ENCODE results near the gene WNT3. TPM values are rescaled to one million over a fixed set of nuclear protein-coding genes. Genes with fewer than 3 reads are reported as not detected.

Gene WNT3
- total and polyA plus RNA-seq, 4 donors = 0.19 to 4.3 (median 2.7) TPM

- no peak for DNase-seq (ENCODE audit: low spot score)
- H3K9me3 ChIP-seq (ENCODE audit: control insufficient read depth in 4 of 4, low read length in 3 of 4) = peaks cover 0 to 5% (median 2%) of the 10 kb centered on the region in 4 donors
- H3K4me3 ChIP-seq (ENCODE audit: low read depth in 1 of 3, low read length in 3 of 3) = no peak overlapping the region
- no peaks in the 10 kb centered on the region for H3K36me3 ChIP-seq (ENCODE audit: control insufficient read depth in 4 of 4, insufficient read depth in 3 of 4, low read depth in 1 of 4, low read length in 3 of 4)
- H3K27me3 ChIP-seq (ENCODE audit: control insufficient read depth in 4 of 4, insufficient read depth in 4 of 4, low read length in 3 of 4) = peaks cover 0 to 4% (median 0%) of the 10 kb centered on the region in 4 donors
- no peak overlapping the region for H3K9ac ChIP-seq (ENCODE audit: low read depth in 1 of 2, low read length in 2 of 2)
- no peaks in the 10 kb centered on the region for H3K4me1 ChIP-seq (ENCODE audit: control insufficient read depth in 4 of 4, insufficient read depth in 4 of 4, low read length in 3 of 4)
- 93% methylated on average over 8 of the region's 8 CpGs for WGBS
- H3K27ac ChIP-seq (ENCODE audit: low read depth in 1 of 2, low read length in 2 of 2) = no peak overlapping the region
- TF ChIP-seq RAD21 (IDR thresholded peaks at IDR 0.05) (no peak), ATF3 (IDR thresholded peaks at IDR 0.05) (no peak), NR2F2 (IDR thresholded peaks at IDR 0.05) (no peak), FOXA1 (IDR thresholded peaks at IDR 0.05) (no peak), TAF1 (conservative IDR thresholded peaks at IDR 0.05) (no peak), RXRA (IDR thresholded peaks at IDR 0.05) (no peak), CTCF (IDR thresholded peaks at IDR 0.05; ENCODE audit: low read depth, low read length, missing input control) (no peak), SP1 (IDR thresholded peaks at IDR 0.05) (no peak), YY1 (IDR thresholded peaks at IDR 0.05) (no peak), FOXA2 (IDR thresholded peaks at IDR 0.05) (no peak), EGR1 (IDR thresholded peaks at IDR 0.05; ENCODE audit: low read depth in 2 of 2) (no peak), HNF4A (conservative IDR thresholded peaks at IDR 0.05) (no peak), GABPA (IDR thresholded peaks at IDR 0.05 in 1 of 2, conservative IDR thresholded peaks at IDR 0.05 in 1 of 2) (no peak), HNF4G (IDR thresholded peaks at IDR 0.05) (no peak)
- TF ChIP-seq, protein P1, sequence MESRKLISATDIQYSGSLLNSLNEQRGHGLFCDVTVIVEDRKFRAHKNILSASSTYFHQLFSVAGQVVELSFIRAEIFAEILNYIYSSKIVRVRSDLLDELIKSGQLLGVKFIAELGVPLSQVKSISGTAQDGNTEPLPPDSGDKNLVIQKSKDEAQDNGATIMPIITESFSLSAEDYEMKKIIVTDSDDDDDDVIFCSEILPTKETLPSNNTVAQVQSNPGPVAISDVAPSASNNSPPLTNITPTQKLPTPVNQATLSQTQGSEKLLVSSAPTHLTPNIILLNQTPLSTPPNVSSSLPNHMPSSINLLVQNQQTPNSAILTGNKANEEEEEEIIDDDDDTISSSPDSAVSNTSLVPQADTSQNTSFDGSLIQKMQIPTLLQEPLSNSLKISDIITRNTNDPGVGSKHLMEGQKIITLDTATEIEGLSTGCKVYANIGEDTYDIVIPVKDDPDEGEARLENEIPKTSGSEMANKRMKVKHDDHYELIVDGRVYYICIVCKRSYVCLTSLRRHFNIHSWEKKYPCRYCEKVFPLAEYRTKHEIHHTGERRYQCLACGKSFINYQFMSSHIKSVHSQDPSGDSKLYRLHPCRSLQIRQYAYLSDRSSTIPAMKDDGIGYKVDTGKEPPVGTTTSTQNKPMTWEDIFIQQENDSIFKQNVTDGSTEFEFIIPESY (IDR thresholded peaks at IDR 0.05) = no peak
- TF ChIP-seq, protein P2, sequence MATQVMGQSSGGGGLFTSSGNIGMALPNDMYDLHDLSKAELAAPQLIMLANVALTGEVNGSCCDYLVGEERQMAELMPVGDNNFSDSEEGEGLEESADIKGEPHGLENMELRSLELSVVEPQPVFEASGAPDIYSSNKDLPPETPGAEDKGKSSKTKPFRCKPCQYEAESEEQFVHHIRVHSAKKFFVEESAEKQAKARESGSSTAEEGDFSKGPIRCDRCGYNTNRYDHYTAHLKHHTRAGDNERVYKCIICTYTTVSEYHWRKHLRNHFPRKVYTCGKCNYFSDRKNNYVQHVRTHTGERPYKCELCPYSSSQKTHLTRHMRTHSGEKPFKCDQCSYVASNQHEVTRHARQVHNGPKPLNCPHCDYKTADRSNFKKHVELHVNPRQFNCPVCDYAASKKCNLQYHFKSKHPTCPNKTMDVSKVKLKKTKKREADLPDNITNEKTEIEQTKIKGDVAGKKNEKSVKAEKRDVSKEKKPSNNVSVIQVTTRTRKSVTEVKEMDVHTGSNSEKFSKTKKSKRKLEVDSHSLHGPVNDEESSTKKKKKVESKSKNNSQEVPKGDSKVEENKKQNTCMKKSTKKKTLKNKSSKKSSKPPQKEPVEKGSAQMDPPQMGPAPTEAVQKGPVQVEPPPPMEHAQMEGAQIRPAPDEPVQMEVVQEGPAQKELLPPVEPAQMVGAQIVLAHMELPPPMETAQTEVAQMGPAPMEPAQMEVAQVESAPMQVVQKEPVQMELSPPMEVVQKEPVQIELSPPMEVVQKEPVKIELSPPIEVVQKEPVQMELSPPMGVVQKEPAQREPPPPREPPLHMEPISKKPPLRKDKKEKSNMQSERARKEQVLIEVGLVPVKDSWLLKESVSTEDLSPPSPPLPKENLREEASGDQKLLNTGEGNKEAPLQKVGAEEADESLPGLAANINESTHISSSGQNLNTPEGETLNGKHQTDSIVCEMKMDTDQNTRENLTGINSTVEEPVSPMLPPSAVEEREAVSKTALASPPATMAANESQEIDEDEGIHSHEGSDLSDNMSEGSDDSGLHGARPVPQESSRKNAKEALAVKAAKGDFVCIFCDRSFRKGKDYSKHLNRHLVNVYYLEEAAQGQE (IDR thresholded peaks at IDR 0.05) = no peak
- TF ChIP-seq, protein P3, sequence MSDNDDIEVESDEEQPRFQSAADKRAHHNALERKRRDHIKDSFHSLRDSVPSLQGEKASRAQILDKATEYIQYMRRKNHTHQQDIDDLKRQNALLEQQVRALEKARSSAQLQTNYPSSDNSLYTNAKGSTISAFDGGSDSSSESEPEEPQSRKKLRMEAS (IDR thresholded peaks at IDR 0.05) = no peak
Measured at GRCh38 chr17:46789610-46790009, 28.9 kb downstream of the WNT3 start.
